ENCODE measurements around the gene LCE1B. TPM values are rescaled to one million over a fixed set of nuclear protein-coding genes. Genes with fewer than 3 reads are reported as not detected.

The LCE1B gene
- total RNA-seq, 1 donor from 2014 or later = not detected

- no peak for ATAC-seq
Observed at GRCh38 chr1:152861374-152861773, 49.6 kb downstream of the LCE1B start.

Other genes starting within 250 kb of the LCE1B start
- gene LCE3E, start 245.2 kb upstream of the LCE1B start, total RNA-seq = 4.3 TPM
- 7.7 TPM for gene LCE3D, start 231.5 kb upstream of the LCE1B start, total RNA-seq
- gene LCE3C, start 211.7 kb upstream of the LCE1B start, total RNA-seq = not detected
- not detected for gene LCE3B, start 198.2 kb upstream of the LCE1B start, total RNA-seq
- not detected for gene LCE3A, start 188.9 kb upstream of the LCE1B start, total RNA-seq
- not detected for gene LCE2D, start 148.6 kb upstream of the LCE1B start, total RNA-seq
- gene LCE2C, start 136.7 kb upstream of the LCE1B start, total RNA-seq = not detected
- gene LCE2B, start 125.8 kb upstream of the LCE1B start, total RNA-seq = not detected
- gene LCE2A, start 113.6 kb upstream of the LCE1B start, total RNA-seq = not detected
- gene LCE4A, start 103.8 kb upstream of the LCE1B start, total RNA-seq = not detected
- gene KPRP, start 53.9 kb upstream of the LCE1B start, total RNA-seq = 3.6 TPM
- gene LCE1F, start 36.8 kb upstream of the LCE1B start, total RNA-seq = not detected
- not detected for gene LCE1E, start 25.7 kb upstream of the LCE1B start, total RNA-seq
- gene LCE1D, start 15.2 kb upstream of the LCE1B start, total RNA-seq = not detected
- gene LCE1C, start 5.3 kb upstream of the LCE1B start, total RNA-seq = 1.00 TPM
- not detected for gene LCE1A, start 15.5 kb downstream of the LCE1B start, total RNA-seq
- gene LCE6A, start 30.9 kb downstream of the LCE1B start, total RNA-seq = not detected
- not detected for gene LCE7A, start 48.0 kb downstream of the LCE1B start, total RNA-seq
- gene SMCP, start 66.4 kb downstream of the LCE1B start, total RNA-seq = not detected
- 145 TPM for gene IVL, start 96.6 kb downstream of the LCE1B start, total RNA-seq
- gene SPRR5, start 135.2 kb downstream of the LCE1B start, total RNA-seq = 3.5 TPM
- not detected for gene SPRR4, start 158.7 kb downstream of the LCE1B start, total RNA-seq
- gene SPRR1A, start 172.1 kb downstream of the LCE1B start, total RNA-seq = 1,843 TPM
- 10,043 TPM for gene SPRR3, start 189.8 kb downstream of the LCE1B start, total RNA-seq
- 2,894 TPM for gene SPRR1B, start 219.2 kb downstream of the LCE1B start, total RNA-seq
- gene SPRR2D, start 229.1 kb downstream of the LCE1B start, total RNA-seq = 1,669 TPM
- gene SPRR2A, start 245.5 kb downstream of the LCE1B start, total RNA-seq = 5,244 TPM